HG03064 (cell line): ENCODE results near the gene PLCD3.

Experiments used
- ATAC-seq: cut with Tn5 transposase; IDR thresholded peaks from one replicate; pipeline ENCODE4 v1.9.1; 2021; ENCODE audit warnings: low read depth; ENCODE audit not compliant: unreplicated experiment

The PLCD3 gene

GRCh38 chr17:45104907-45105624 is 27.2 kb downstream of the PLCD3 start:
- ATAC-seq = no peak

GRCh38 chr17:45104497-45104896 is 27.8 kb downstream of the PLCD3 start:
- no peak for ATAC-seq

- no peak for ATAC-seq
Observed at GRCh38 chr17:45104029-45104428, 28.3 kb downstream of the PLCD3 start.

- ATAC-seq = no peak
Observed at GRCh38 chr17:45103269-45103795, 29.0 kb downstream of the PLCD3 start.

GRCh38 chr17:45102856-45103255 is 29.5 kb downstream of the PLCD3 start:
- no peak for ATAC-seq

GRCh38 chr17:45101883-45102811 is 30.2 kb downstream of the PLCD3 start:
- no peak for ATAC-seq

GRCh38 chr17:45101546-45101882 is 30.8 kb downstream of the PLCD3 start:
- no peak for ATAC-seq

- ATAC-seq = no peak
Observed at GRCh38 chr17:45098869-45099616, 33.3 kb downstream of the PLCD3 start.

GRCh38 chr17:45098081-45098868 is 34.0 kb downstream of the PLCD3 start:
- no peak for ATAC-seq

- no peak for ATAC-seq
Observed at GRCh38 chr17:45096926-45097325, 35.4 kb downstream of the PLCD3 start.

- ATAC-seq = no peak
Observed at GRCh38 chr17:45096141-45096540, 36.2 kb downstream of the PLCD3 start.

GRCh38 chr17:45093444-45094110 is 38.7 kb downstream of the PLCD3 start:
- no peak for ATAC-seq

- ATAC-seq = no peak
Observed at GRCh38 chr17:45092911-45093430, 39.3 kb downstream of the PLCD3 start.

- no peak for ATAC-seq
Observed at GRCh38 chr17:45091778-45092425, 40.4 kb downstream of the PLCD3 start.

- no peak for ATAC-seq
Observed at GRCh38 chr17:45090711-45091110, 41.6 kb downstream of the PLCD3 start.

- ATAC-seq = no peak
Observed at GRCh38 chr17:45088741-45089140, 43.6 kb downstream of the PLCD3 start.

- ATAC-seq = no peak
Observed at GRCh38 chr17:45087978-45088377, 44.3 kb downstream of the PLCD3 start.

GRCh38 chr17:45087504-45087975 is 44.8 kb downstream of the PLCD3 start:
- ATAC-seq = no peak
